HG03565 (cell line): ENCODE data around the gene LEAP2.

ENCODE experiments used
- ATAC-seq: cut with Tn5 transposase; IDR thresholded peaks from one replicate; pipeline ENCODE4 v1.9.1; 2021; ENCODE audit warnings: mild to moderate bottlenecking, moderate library complexity; ENCODE audit not compliant: unreplicated experiment

The LEAP2 gene

GRCh38 chr5:132876020-132876759, 2.7 kb downstream of the LEAP2 start:
- ATAC-seq = no peak

DNA sequence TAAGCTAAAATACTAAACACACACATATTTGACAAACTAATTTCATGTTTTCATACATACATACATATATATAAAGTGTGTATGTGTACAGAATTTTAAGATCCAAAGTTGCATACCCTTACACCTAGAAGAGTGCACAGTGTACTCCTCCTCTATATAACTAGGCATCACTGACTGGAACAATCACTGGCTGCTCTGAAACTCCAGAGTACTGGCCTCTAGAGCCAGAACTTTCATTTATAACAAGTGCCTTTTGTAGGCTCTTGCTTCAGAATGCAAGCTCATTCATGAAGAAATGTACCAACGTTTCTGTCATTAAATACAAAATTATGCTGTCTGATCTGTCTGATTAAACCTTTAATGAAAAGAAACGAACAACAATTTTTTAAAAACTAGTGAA, 4.0 kb downstream of the LEAP2 start:
- ATAC-seq = no peak

DNA sequence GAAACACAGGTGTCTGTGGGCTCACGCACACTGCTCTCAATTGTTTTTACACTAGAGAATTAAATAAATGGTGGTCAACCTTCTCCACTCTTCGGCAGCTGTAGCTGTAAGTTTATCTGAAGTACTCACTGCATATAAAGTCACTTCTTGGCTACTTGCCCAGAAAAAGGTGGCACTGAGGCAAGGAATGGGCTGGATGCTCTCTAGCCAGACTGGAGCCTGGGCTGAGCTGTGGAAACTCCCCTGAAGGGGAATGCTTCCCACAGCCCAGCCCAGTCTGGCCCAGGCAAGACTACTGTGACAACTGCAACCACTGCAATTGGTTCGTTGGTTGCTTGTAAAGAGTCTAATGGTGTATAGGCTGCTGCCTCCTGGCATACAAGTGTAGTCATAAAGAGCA, 4.5 kb downstream of the LEAP2 start:
- no peak for ATAC-seq

DNA sequence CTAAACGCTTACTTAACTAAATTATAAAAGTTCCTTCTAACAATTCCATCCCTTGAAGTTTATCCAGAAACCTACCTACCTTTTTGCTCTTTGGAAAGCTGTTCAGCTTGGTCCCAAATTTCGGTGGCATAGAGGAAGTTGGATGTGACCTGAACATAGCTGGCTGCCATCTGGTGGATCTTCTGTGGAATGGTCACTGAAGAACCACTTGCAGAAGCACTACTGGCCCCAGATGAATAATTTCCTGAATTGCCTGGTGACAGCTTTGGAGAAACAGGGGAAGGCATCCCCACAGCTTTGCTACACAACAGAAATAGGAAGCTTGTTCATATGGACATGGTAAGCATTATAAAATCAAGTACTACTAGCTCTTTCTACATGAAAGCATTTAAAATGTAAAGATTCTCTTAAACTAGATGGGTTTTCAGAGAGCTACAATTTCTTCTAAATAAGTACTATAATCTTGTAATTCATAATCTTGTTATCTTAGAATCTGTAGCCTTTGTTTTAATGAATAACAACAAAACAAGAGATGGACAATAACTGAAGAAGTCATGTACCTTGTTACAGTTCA, 9.9 kb downstream of the LEAP2 start:
- ATAC-seq = no peak

DNA sequence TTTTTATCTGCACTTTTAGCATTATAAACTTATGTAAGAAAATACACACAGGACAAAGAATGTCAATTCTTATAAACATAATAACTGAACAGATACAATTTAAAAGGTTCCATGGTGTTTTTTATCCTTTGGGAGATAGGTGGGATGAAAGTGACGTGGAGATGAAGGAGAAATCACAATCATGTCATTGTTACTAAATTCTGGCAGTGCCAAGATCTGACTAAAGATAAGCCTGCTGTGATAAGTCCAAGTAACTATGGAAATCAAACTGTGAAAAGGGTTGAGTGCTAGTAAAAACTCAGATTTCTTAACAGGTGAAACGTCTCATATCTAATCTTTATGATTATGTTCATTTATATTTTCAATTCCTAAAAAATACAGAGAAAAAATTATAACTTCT, 11.1 kb downstream of the LEAP2 start:
- ATAC-seq = no peak

GRCh38 chr5:132886064-132886823, 12.8 kb downstream of the LEAP2 start:
- no peak for ATAC-seq

GRCh38 chr5:132887283-132887682, 13.8 kb downstream of the LEAP2 start:
- no peak for ATAC-seq

- no peak for ATAC-seq
These were observed 16.0 kb downstream of the LEAP2 start for GRCh38 chr5:132889501-132889900.

DNA sequence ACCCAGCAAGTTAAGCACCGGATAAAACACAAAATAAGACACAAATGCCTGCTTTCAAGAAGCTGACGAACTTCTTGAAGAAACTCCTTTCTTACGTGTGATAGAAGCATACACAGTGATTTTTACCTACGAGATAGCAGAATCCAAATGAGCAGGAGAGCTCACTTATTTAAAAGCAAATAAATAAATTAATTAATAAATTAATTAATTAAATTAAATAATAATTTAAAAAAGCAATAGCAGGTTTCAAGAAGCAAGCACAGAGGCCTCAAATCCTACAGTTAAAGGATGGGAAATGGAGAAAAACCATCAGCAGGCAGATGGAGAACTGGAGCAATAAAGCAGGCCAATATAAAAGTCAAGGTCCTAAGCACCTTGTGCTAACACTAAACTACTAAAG, 17.3 kb downstream of the LEAP2 start:
- ATAC-seq = no peak

DNA sequence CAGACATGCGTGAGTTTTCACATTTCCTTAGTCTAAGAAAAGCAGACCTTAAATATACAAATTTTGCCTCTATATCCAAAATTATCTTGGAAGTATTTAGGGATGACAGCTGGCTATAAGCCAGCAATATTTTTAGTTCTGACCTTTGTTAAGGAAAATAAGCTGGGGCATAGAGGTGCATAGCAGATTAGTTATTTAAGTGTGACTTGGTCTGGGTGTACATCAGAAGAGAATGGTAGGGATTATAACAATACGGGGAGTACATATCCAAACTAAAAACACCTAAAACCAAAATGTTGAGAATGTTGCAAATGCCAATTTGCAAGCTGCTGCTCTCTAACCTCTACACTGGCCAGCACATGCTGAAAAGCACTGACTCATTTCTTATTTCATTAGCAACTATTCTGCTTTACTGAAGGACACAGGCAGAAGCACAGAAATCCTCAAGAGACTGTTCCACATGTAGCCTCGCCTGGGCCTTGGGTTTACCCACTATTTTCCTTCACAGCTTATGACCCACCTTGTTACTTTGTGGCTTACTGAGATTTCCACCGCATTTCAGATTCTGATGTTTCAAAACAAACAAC, 22.3 kb downstream of the LEAP2 start:
- no peak for ATAC-seq

DNA sequence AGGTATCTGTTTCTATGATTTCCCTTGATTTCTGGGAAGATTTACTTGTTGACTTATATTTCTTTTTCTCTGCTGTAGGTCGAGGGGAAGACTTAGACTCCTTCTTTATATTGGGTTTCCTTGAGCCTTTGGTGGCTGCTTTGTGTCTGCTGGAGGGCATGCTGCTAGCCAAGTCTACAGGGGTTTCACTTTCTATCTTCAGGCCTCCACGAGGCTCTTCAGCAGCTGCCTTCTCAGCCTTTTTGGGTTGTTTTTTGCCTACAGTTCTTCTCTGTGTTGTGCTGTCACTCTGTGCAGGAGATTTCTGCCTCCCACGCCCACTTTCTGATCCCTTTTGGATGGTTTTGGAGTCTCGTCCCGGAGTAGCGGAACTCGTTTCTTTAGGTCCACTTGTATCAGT, 23.2 kb downstream of the LEAP2 start:
- no peak for ATAC-seq

- ATAC-seq = no peak
These were observed 24.6 kb downstream of the LEAP2 start for GRCh38 chr5:132898094-132898493.

- no peak for ATAC-seq
These were observed 27.6 kb downstream of the LEAP2 start for GRCh38 chr5:132901036-132901435.

- no peak for ATAC-seq
These were observed 28.3 kb downstream of the LEAP2 start for GRCh38 chr5:132901730-132902129.

- ATAC-seq = no peak
These were observed 32.5 kb downstream of the LEAP2 start for GRCh38 chr5:132905938-132906337.

- no peak for ATAC-seq
These were observed 33.7 kb downstream of the LEAP2 start for GRCh38 chr5:132907161-132907560.

- ATAC-seq = no peak
These were observed 36.2 kb downstream of the LEAP2 start for GRCh38 chr5:132909702-132910101.

DNA sequence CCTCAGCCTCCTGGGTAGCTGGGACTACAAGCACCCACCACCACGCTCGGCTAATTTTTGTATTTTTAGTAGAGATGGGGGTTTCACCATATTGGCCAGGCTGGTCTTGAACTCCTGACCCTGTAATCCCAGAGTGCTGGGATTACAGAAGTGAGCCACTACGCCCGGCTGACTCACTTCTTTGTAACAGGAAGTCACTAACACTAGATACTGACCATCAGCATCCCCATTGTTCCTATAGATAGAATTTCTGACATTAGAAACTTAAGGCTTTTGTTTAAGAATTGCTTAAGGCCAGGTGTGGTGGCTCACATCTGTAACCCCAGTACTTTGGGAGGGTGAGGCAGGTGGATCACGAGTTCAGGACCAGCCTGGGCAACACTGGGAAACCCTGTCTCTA, 42.2 kb downstream of the LEAP2 start:
- no peak for ATAC-seq

DNA sequence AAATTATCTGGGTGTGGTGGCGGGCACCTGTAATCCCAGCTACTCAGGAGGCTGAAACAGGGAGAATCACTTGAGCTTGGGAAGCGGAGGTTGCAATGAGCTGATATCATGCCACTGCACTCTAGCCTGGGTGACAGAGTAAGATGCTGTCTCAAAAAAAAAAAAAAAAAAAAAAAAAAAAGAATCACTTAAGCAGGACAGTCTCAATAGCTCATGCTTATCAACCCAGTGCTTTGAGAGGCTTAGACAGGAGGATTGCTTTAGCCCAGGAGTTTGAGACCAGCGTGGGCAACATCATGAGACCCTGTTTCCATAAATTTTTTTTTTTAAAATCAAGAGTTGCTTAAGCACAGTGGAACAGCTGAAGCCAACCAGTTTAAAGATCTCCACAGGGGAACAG, 42.6 kb downstream of the LEAP2 start:
- ATAC-seq = no peak
